ENCODE measurements around the gene LRRC59.
A peak's percentile ranks its signal among the peaks of the same experiment; 100 is the strongest.

LRRC59 gene

DNA sequence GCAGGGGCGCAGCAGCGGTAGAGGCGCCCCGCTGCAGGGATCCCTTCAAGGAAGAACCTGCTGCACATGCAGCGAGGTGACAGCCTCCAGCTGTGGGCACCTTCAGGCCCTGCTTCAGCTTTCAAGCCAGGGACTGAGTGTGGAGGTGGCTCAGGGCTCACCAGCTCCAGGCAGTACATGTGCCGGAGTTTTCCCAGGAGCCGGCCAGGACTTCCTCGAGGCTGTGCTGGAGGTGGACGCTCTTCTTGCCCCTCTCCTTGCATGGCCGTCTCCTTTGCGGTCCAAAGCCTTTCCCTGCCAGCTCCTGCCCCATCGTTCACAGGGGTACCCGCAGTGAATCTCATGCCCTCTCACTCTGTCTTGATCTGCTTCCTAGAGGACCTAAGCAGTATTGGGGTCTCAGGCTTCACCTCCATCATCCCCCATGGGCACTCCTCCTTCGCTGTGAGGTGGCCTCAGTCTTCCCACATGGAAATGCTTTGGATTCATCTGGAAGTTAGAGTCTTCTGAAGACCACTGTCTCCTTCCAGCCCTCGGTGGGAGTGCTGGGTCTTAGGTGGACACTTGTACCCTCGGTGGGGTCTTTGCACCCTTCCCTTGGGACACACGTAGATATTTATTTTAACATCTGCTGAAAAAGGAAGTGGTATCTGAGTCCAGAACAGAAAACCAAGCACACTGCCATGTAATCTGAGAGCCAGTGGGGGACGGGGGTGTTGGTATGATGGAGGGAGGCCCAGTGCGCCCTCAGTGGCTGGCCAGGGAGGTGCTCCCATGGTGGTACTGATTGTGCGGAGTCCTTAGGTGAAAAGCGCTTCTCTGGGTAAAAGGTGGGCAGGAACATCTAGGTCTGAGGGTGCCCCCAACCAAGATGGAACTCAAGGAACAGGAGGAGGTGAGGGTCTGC is 44.4 kb downstream of the LRRC59 start:
- H3K4me3 Mint-ChIP-seq = no peak overlapping the region
- no peaks in the 10 kb centered on the region for H3K9me3 Mint-ChIP-seq
- H3K27me3 Mint-ChIP-seq (ENCODE audit: low read depth, poor library complexity) = peaks cover 6% of the 10 kb centered on the region
- peaks cover 34% of the 10 kb centered on the region for H3K36me3 Mint-ChIP-seq (ENCODE audit: low read depth)
- TF ChIP-seq, protein P1, sequence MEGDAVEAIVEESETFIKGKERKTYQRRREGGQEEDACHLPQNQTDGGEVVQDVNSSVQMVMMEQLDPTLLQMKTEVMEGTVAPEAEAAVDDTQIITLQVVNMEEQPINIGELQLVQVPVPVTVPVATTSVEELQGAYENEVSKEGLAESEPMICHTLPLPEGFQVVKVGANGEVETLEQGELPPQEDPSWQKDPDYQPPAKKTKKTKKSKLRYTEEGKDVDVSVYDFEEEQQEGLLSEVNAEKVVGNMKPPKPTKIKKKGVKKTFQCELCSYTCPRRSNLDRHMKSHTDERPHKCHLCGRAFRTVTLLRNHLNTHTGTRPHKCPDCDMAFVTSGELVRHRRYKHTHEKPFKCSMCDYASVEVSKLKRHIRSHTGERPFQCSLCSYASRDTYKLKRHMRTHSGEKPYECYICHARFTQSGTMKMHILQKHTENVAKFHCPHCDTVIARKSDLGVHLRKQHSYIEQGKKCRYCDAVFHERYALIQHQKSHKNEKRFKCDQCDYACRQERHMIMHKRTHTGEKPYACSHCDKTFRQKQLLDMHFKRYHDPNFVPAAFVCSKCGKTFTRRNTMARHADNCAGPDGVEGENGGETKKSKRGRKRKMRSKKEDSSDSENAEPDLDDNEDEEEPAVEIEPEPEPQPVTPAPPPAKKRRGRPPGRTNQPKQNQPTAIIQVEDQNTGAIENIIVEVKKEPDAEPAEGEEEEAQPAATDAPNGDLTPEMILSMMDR (IDR thresholded peaks at IDR 0.05) = no peak
- H3K27ac Mint-ChIP-seq = peak overlapping the region; percentile 90
- H3K4me1 Mint-ChIP-seq = peaks cover 30% of the 10 kb centered on the region
- DNase-seq = no peak

GRCh38 chr17:50352072-50352692 is 45.1 kb downstream of the LRRC59 start:
- Mint-ChIP-seq H3K4me3 (no peak overlapping the region), H3K27me3 (ENCODE audit: low read depth, poor library complexity) (peaks cover 6% of the 10 kb centered on the region), H3K36me3 (ENCODE audit: low read depth) (peaks cover 31% of the 10 kb centered on the region), H3K27ac (peak overlapping the region; percentile 60), H3K9me3 (no peaks in the 10 kb centered on the region), H3K4me1 (peaks cover 37% of the 10 kb centered on the region)
- TF ChIP-seq, protein P1 (IDR thresholded peaks at IDR 0.05) = no peak
- no peak for DNase-seq

DNA sequence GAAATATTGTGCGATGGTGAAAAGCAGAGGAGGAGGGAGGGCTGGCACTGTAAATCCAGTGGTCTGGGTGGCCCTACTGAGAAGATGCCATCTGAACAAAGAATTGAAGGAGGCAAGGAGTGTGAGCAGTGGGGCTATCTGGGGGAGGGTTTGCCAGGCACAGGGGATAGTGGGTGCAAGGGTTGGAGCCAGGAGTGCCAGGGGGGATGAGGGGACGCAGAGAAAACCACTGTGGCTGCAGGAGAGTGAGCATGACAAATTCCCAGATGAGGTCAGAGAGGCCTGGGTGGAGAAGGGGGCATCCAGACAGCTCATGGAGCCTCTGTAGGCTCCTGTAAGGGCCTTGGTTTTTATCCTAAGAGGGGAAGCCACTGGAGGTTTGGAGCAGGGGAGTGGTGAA is 46.6 kb downstream of the LRRC59 start:
- H3K36me3 Mint-ChIP-seq (ENCODE audit: low read depth) = peaks cover 27% of the 10 kb centered on the region
- peaks cover 6% of the 10 kb centered on the region for H3K27me3 Mint-ChIP-seq (ENCODE audit: low read depth, poor library complexity)
- H3K4me1 Mint-ChIP-seq = peaks cover 44% of the 10 kb centered on the region
- H3K4me3 Mint-ChIP-seq = no peak overlapping the region
- no peak for DNase-seq
- H3K9me3 Mint-ChIP-seq = no peaks in the 10 kb centered on the region
- TF ChIP-seq, protein P1 (IDR thresholded peaks at IDR 0.05) = no peak
- peak overlapping the region; percentile 92 for H3K27ac Mint-ChIP-seq

GRCh38 chr17:50349243-50349600 is 48.1 kb downstream of the LRRC59 start:
- TF ChIP-seq, protein P1 (IDR thresholded peaks at IDR 0.05) = no peak
- no peak for DNase-seq
- no peak overlapping the region for H3K27ac Mint-ChIP-seq
- peaks cover 27% of the 10 kb centered on the region for H3K36me3 Mint-ChIP-seq (ENCODE audit: low read depth)
- peaks cover 6% of the 10 kb centered on the region for H3K27me3 Mint-ChIP-seq (ENCODE audit: low read depth, poor library complexity)
- H3K9me3 Mint-ChIP-seq = no peaks in the 10 kb centered on the region
- H3K4me1 Mint-ChIP-seq = peaks cover 56% of the 10 kb centered on the region
- peak overlapping the region; percentile 56 for H3K4me3 Mint-ChIP-seq

- H3K36me3 Mint-ChIP-seq (ENCODE audit: low read depth) = peaks cover 27% of the 10 kb centered on the region
- peaks cover 6% of the 10 kb centered on the region for H3K27me3 Mint-ChIP-seq (ENCODE audit: low read depth, poor library complexity)
- H3K4me1 Mint-ChIP-seq = peaks cover 56% of the 10 kb centered on the region
- TF ChIP-seq, protein P1 (IDR thresholded peaks at IDR 0.05) = no peak
- H3K27ac Mint-ChIP-seq = no peak overlapping the region
- H3K4me3 Mint-ChIP-seq = peak overlapping the region; percentile 95
- no peak for DNase-seq
- H3K9me3 Mint-ChIP-seq = no peaks in the 10 kb centered on the region
Observed at GRCh38 chr17:50348522-50349242, 48.6 kb downstream of the LRRC59 start.

All from nephron progenitor cell (in vitro differentiated cells).